WTC11 (cell line): ENCODE measurements around the gene ARL15. TPM values are rescaled to one million over a fixed set of nuclear protein-coding genes. Genes with fewer than 3 reads are reported as not detected.
A peak's percentile ranks its signal among the peaks of the same experiment; 100 is the strongest.

Experiments used
- ATAC-seq: fragments of 200-7000 bp; cut with Tn5 transposase; 2 replicates; pipeline ENCODE4 v1.10.0; 2021; ENCODE audit warnings: mild to moderate bottlenecking, moderate library complexity
- CTCF ChIA-PET: fragments of 300-600 bp; sonication (Branson Sonifier 250); formaldehyde crosslinking; loops from one replicate; lab custom pipeline; 2021; ENCODE audit warnings: antibody characterized with exemption; lab: Charles Lee
- POLR2A ChIA-PET: fragments of 350-600 bp; sonication (Branson Sonifier 250); formaldehyde crosslinking; loops from one replicate; lab custom pipeline; 2021; ENCODE audit warnings: antibody characterized with exemption; lab: Charles Lee
- DNase-seq: peaks from one replicate; pipeline ENCODE4 v3.0.0; 2021; ENCODE audit warnings: low spot score
- H3K27ac Mint-ChIP-seq: 2 replicates; pipeline ENCODE4 v1.8.0; 2021; ENCODE audit warnings: mixed read lengths
- H3K27me3 Mint-ChIP-seq: 2 replicates; pipeline ENCODE4 v1.8.0; 2021; ENCODE audit warnings: low read depth, mild to moderate bottlenecking, moderate library complexity, mixed read lengths
- H3K36me3 Mint-ChIP-seq: 2 replicates; pipeline ENCODE4 v1.8.0; 2021; ENCODE audit warnings: mixed read lengths
- H3K4me1 Mint-ChIP-seq: 2 replicates; pipeline ENCODE4 v1.8.0; 2022; ENCODE audit warnings: mixed read lengths
- H3K4me3 Mint-ChIP-seq: 2 replicates; pipeline ENCODE4 v1.8.0; 2021; ENCODE audit warnings: mild to moderate bottlenecking, moderate library complexity, mixed read lengths
- H3K9me3 Mint-ChIP-seq: 2 replicates; pipeline ENCODE4 v1.8.0; 2021; ENCODE audit warnings: mixed read lengths
- CBFB ChIP-seq: sonication (generic); formaldehyde crosslinking; IDR thresholded peaks from 2 replicates; pipeline ENCODE4 v1.8.1; 2022; ENCODE audit warnings: mild to moderate bottlenecking, low read depth, missing genetic modification reagents
- KAT7 ChIP-seq: sonication (generic); formaldehyde crosslinking; IDR thresholded peaks from 2 replicates; pipeline ENCODE4 v1.8.1; 2023; ENCODE audit warnings: missing genetic modification reagents, mild to moderate bottlenecking, borderline replicate concordance
- NFE2L1 ChIP-seq: sonication (generic); formaldehyde crosslinking; IDR thresholded peaks from 2 replicates; pipeline ENCODE4 v1.8.1; 2023; ENCODE audit warnings: missing genetic modification reagents
- NR3C1 ChIP-seq: sonication (generic); formaldehyde crosslinking; conservative IDR thresholded peaks from 2 replicates; pipeline ENCODE4 v1.8.1; 2023; ENCODE audit warnings: low read depth, mild to moderate bottlenecking, missing genetic modification reagents
- PRRX2 ChIP-seq: fragments of 250-450 bp; sonication (Bioruptor Pico); IDR thresholded peaks from 2 replicates; pipeline ENCODE4 v1.8.0; 2021; ENCODE audit warnings: mild to moderate bottlenecking
- SMAD4 ChIP-seq: sonication (generic); formaldehyde crosslinking; IDR thresholded peaks from 2 replicates; pipeline ENCODE4 v1.8.0; 2022; ENCODE audit warnings: mild to moderate bottlenecking, missing genetic modification reagents
- ZBTB21 ChIP-seq: sonication (generic); formaldehyde crosslinking; IDR thresholded peaks from 2 replicates; pipeline ENCODE4 v1.8.1; 2023; ENCODE audit warnings: mild to moderate bottlenecking, missing genetic modification reagents, borderline replicate concordance
- ZNF121 ChIP-seq: sonication (generic); formaldehyde crosslinking; IDR thresholded peaks from 2 replicates; pipeline ENCODE4 v1.8.0; 2023; ENCODE audit warnings: missing genetic modification reagents
- ZNF423 ChIP-seq: fragments of 250-450 bp; sonication (Bioruptor Pico); IDR thresholded peaks from 2 replicates; pipeline ENCODE4 v2.1.2; 2022; ENCODE audit warnings: mild to moderate bottlenecking, moderate library complexity
- total RNA-seq: library from RNA; stranded (reverse); gene quantifications from 3 replicates; pipeline ENCODE4 v1.2.3, GENCODE V29; 2021
- TF ChIP-seq, protein P1 (sequence below): sonication (generic); formaldehyde crosslinking; IDR thresholded peaks from 2 replicates; pipeline ENCODE4 v1.8.0; 2022; ENCODE audit warnings: mild to moderate bottlenecking, missing genetic modification reagents
- TF ChIP-seq, protein P2 (sequence below): sonication (generic); formaldehyde crosslinking; IDR thresholded peaks from 2 replicates; pipeline ENCODE4 v1.8.1; 2023; ENCODE audit warnings: mild to moderate bottlenecking, missing genetic modification reagents
- TF ChIP-seq, protein P3 (sequence below): fragments of 250-450 bp; sonication (Bioruptor Pico); IDR thresholded peaks from 2 replicates; pipeline ENCODE4 v1.9.0; 2021; ENCODE audit warnings: mild to moderate bottlenecking
- TF ChIP-seq, protein P4 (sequence below): fragments of 250-450 bp; sonication (Bioruptor Pico); IDR thresholded peaks from 2 replicates; pipeline ENCODE4 v1.8.0; 2021; ENCODE audit warnings: mild to moderate bottlenecking
- TF ChIP-seq, protein P5 (sequence below): sonication (generic); formaldehyde crosslinking; IDR thresholded peaks from 2 replicates; pipeline ENCODE4 v1.8.1; 2022; ENCODE audit warnings: mild to moderate bottlenecking, moderate library complexity, missing genetic modification reagents
- TF ChIP-seq, protein P6 (sequence below): fragments of 200-600 bp; IDR thresholded peaks from 2 replicates; pipeline ENCODE4 v1.8.0; 2022; ENCODE audit warnings: antibody characterized with exemption
- TF ChIP-seq, protein P7 (sequence below): sonication (generic); formaldehyde crosslinking; IDR thresholded peaks from 2 replicates; pipeline ENCODE4 v1.8.0; 2022; ENCODE audit warnings: mild to moderate bottlenecking, missing genetic modification reagents
- TF ChIP-seq, protein P8 (sequence below): fragments of 250-450 bp; sonication (Bioruptor Pico); conservative IDR thresholded peaks from 2 replicates; pipeline ENCODE4 v1.9.0; 2021; ENCODE audit warnings: mild to moderate bottlenecking
- TF ChIP-seq, protein P9 (sequence below): sonication (generic); formaldehyde crosslinking; IDR thresholded peaks from 2 replicates; pipeline ENCODE4 v1.8.1; 2023; ENCODE audit warnings: mild to moderate bottlenecking, missing genetic modification reagents, moderate library complexity

The ARL15 gene
- total RNA-seq, 1 experiment from 2014 or later: 20.1 TPM

DNA sequence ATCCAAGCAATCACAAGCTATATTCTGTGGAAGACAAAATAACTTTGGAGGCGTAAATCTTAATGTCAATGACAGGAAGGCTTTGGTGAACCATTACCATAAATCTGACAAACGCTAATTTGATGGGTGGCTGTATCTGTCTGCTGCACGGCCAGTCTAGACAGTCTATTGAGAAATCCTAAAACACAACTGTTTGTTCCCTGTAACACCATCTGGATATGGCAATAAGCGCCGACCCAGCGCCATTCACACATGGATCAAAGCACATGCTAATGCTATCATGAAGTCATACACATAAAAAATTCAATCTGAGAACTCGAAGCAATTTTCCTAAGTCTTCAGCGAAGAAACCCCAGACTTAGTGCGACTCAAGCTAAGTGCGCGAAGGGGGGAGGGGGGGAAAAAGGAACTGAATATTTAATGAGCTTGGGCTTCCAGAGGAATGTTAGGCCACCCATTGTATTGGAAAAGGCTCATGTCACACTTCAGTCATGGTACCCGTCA lies 95.1 kb downstream of the ARL15 start (continued):
- TF ChIP-seq, protein P1, sequence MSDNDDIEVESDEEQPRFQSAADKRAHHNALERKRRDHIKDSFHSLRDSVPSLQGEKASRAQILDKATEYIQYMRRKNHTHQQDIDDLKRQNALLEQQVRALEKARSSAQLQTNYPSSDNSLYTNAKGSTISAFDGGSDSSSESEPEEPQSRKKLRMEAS (CRISPR knock-in tag): no peak
- TF ChIP-seq CBFB: no peak

DNA sequence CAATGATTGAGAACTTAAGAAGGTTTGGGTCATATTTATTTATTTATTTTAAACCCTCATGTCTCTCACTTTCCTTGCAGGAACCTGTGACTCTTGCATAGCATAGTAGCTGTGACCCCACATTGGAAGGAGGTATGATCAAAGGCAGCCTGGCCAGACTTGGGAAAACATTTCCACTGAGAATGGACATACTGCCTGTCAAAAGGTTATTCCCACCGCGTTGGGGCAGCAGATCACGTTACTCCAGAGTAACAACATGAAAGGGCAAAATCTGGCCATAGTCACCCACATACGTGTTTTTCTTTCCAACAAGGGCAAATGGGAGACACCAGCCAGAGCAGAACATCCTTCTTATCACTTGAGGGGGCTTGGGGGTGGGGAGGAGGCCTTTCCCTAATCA lies 95.7 kb downstream of the ARL15 start:
- CTCF ChIA-PET: interaction anchor here (0.7 to 1.8 kb wide), 2 partner anchors 20 to 784 kb away, joined by 3 to 4 read pairs; no protein-coding TSS in a partner anchor

DNA sequence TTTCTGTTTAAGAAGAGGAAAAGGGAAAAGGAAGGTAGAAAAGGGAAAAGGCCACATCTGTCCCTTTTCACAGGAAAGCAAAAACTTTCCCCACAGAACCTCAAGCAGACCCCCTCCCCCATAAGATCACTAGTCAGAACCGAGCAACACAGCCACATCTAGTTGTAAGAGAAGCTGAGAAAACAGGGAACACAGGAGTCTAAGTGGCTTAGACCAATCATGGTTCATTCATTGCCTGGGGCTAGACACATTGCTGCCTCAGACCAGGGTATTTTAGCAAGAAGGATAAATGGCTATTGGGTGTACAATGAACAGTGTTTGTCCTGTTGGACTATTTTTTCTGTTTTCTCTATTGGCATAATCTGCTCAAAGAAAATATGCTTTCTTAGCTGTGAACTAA lies 98.0 kb downstream of the ARL15 start:
- no peaks in the 10 kb centered on the region for H3K27me3 Mint-ChIP-seq
- ATAC-seq (no peak), DNase-seq (no peak)
- H3K27ac Mint-ChIP-seq: peak overlapping the region; percentile 36
- no peaks in the 10 kb centered on the region for H3K36me3 Mint-ChIP-seq
- no peaks in the 10 kb centered on the region for H3K9me3 Mint-ChIP-seq
- H3K4me3 Mint-ChIP-seq: no peak overlapping the region
- POLR2A ChIA-PET: interaction anchor here (0.6 kb wide), 2 partner anchors 348 to 1404 kb away, joined by 3 to 5 read pairs; no protein-coding TSS in a partner anchor
- CTCF ChIA-PET: interaction anchor here (1.2 kb wide), 1 partner anchor 22 kb away, joined by 3 read pairs; no protein-coding TSS in a partner anchor
- H3K4me1 Mint-ChIP-seq: peaks cover 68% of the 10 kb centered on the region
- TF ChIP-seq, protein P2, sequence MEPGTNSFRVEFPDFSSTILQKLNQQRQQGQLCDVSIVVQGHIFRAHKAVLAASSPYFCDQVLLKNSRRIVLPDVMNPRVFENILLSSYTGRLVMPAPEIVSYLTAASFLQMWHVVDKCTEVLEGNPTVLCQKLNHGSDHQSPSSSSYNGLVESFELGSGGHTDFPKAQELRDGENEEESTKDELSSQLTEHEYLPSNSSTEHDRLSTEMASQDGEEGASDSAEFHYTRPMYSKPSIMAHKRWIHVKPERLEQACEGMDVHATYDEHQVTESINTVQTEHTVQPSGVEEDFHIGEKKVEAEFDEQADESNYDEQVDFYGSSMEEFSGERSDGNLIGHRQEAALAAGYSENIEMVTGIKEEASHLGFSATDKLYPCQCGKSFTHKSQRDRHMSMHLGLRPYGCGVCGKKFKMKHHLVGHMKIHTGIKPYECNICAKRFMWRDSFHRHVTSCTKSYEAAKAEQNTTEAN (CRISPR knock-in tag): no peak
- TF ChIP-seq, protein P3, sequence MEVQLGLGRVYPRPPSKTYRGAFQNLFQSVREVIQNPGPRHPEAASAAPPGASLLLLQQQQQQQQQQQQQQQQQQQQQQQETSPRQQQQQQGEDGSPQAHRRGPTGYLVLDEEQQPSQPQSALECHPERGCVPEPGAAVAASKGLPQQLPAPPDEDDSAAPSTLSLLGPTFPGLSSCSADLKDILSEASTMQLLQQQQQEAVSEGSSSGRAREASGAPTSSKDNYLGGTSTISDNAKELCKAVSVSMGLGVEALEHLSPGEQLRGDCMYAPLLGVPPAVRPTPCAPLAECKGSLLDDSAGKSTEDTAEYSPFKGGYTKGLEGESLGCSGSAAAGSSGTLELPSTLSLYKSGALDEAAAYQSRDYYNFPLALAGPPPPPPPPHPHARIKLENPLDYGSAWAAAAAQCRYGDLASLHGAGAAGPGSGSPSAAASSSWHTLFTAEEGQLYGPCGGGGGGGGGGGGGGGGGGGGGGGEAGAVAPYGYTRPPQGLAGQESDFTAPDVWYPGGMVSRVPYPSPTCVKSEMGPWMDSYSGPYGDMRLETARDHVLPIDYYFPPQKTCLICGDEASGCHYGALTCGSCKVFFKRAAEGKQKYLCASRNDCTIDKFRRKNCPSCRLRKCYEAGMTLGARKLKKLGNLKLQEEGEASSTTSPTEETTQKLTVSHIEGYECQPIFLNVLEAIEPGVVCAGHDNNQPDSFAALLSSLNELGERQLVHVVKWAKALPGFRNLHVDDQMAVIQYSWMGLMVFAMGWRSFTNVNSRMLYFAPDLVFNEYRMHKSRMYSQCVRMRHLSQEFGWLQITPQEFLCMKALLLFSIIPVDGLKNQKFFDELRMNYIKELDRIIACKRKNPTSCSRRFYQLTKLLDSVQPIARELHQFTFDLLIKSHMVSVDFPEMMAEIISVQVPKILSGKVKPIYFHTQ (CRISPR knock-in tag): no peak
- no peak for TF ChIP-seq ZBTB21 (CRISPR knock-in tag)
- TF ChIP-seq, protein P4, sequence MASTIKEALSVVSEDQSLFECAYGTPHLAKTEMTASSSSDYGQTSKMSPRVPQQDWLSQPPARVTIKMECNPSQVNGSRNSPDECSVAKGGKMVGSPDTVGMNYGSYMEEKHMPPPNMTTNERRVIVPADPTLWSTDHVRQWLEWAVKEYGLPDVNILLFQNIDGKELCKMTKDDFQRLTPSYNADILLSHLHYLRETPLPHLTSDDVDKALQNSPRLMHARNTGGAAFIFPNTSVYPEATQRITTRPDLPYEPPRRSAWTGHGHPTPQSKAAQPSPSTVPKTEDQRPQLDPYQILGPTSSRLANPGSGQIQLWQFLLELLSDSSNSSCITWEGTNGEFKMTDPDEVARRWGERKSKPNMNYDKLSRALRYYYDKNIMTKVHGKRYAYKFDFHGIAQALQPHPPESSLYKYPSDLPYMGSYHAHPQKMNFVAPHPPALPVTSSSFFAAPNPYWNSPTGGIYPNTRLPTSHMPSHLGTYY (CRISPR knock-in tag): no peak
- TF ChIP-seq, protein P5, sequence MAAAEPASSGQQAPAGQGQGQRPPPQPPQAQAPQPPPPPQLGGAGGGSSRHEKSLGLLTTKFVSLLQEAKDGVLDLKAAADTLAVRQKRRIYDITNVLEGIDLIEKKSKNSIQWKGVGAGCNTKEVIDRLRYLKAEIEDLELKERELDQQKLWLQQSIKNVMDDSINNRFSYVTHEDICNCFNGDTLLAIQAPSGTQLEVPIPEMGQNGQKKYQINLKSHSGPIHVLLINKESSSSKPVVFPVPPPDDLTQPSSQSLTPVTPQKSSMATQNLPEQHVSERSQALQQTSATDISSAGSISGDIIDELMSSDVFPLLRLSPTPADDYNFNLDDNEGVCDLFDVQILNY: no peak
- no peak for TF ChIP-seq SMAD4
- TF ChIP-seq, protein P6, sequence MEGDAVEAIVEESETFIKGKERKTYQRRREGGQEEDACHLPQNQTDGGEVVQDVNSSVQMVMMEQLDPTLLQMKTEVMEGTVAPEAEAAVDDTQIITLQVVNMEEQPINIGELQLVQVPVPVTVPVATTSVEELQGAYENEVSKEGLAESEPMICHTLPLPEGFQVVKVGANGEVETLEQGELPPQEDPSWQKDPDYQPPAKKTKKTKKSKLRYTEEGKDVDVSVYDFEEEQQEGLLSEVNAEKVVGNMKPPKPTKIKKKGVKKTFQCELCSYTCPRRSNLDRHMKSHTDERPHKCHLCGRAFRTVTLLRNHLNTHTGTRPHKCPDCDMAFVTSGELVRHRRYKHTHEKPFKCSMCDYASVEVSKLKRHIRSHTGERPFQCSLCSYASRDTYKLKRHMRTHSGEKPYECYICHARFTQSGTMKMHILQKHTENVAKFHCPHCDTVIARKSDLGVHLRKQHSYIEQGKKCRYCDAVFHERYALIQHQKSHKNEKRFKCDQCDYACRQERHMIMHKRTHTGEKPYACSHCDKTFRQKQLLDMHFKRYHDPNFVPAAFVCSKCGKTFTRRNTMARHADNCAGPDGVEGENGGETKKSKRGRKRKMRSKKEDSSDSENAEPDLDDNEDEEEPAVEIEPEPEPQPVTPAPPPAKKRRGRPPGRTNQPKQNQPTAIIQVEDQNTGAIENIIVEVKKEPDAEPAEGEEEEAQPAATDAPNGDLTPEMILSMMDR: no peak
- TF ChIP-seq, protein P7, sequence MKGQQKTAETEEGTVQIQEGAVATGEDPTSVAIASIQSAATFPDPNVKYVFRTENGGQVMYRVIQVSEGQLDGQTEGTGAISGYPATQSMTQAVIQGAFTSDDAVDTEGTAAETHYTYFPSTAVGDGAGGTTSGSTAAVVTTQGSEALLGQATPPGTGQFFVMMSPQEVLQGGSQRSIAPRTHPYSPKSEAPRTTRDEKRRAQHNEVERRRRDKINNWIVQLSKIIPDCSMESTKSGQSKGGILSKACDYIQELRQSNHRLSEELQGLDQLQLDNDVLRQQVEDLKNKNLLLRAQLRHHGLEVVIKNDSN (CRISPR knock-in tag): no peak
- no peak for TF ChIP-seq KAT7 (CRISPR knock-in tag)
- TF ChIP-seq NFE2L1 (CRISPR knock-in tag): no peak
- TF ChIP-seq, protein P8, sequence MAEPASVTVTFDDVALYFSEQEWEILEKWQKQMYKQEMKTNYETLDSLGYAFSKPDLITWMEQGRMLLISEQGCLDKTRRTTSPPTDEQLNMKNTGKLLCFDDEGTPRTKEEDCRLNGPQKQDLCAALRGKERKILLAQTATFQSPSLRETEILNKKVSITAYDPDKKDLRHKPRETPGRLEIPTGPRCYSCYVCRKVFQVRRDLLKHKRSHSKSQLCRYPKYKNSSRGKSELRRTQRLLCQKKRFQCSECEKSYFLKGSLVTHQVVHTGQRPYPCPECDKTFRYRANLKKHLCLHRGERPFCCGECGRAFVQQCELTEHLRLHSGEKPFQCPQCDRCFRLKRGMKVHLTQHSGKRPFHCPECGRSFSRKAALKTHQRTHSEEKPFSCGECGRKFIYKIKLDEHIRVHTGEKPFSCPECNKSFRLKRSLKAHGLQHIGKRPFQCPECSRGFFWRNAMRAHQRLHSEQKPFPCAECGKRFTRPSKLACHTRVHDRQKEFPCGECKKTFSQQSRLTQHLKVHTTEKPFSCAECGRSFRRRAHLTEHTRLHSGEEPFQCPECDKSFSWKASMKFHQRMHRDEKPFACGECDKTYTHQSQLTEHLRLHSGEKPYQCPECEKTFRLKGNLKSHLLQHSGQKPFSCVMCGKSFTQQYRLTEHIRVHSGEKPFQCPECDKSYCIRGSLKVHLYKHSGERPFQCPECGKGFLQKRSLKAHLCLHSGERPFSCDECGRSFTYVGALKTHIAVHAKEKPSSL (CRISPR knock-in tag): no peak
- TF ChIP-seq PRRX2 (CRISPR knock-in tag): no peak

More for the DNA sequence above, 95.7 kb downstream of the ARL15 start:
- Mint-ChIP-seq H3K27ac (no peak overlapping the region; the same call in 1 of the 2 replicates), H3K36me3 (no peaks in the 10 kb centered on the region), H3K9me3 (no peaks in the 10 kb centered on the region), H3K4me3 (no peak overlapping the region), H3K4me1 (peaks cover 69% of the 10 kb centered on the region), H3K27me3 (no peaks in the 10 kb centered on the region)
- POLR2A ChIA-PET: interaction anchor here (0.9 kb wide), 1 partner anchor 131 kb away, joined by 3 read pairs; no protein-coding TSS in a partner anchor
- DNase-seq (no peak), ATAC-seq (no peak)
- TF ChIP-seq, protein P2 (CRISPR knock-in tag): no peak
- TF ChIP-seq ZNF121 (CRISPR knock-in tag) (no peak), PRRX2 (CRISPR knock-in tag) (no peak), ZNF423 (no peak), NR3C1 (no peak)
- TF ChIP-seq, protein P9, sequence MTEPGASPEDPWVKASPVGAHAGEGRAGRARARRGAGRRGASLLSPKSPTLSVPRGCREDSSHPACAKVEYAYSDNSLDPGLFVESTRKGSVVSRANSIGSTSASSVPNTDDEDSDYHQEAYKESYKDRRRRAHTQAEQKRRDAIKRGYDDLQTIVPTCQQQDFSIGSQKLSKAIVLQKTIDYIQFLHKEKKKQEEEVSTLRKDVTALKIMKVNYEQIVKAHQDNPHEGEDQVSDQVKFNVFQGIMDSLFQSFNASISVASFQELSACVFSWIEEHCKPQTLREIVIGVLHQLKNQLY: no peak
- TF ChIP-seq, protein P1 (CRISPR knock-in tag): no peak
